Ovary (tissue), 3 donors: ENCODE results near the gene CEP164.

Experiments
- CTCF ChIP-seq, 3 donors: fragments of 450-650 bp in 2 of 3; fragments of 200-600 bp in 1 of 3; IDR thresholded peaks; one replicate each; pipeline versions ENCODE4 v1.5.1 to v1.8.0; 2016 to 2022; ENCODE audit warnings: antibody characterized with exemption in 3 of 3, mild to moderate bottlenecking in 1 of 3
- POLR2A ChIP-seq: fragments of 450-650 bp; IDR thresholded peaks from one replicate; pipeline ENCODE4 v1.6.1; 2017; ENCODE audit warnings: antibody characterized with exemption, mild to moderate bottlenecking, moderate library complexity
- donor health status: DM: no; HTN: no; CAD: no.

- TF ChIP-seq POLR2A, result no peak
- TF ChIP-seq CTCF (IDR thresholded peaks at IDR 0.05), result no peak
Measured at GRCh38 chr11:117318738-117319137, 8.9 kb upstream of the CEP164 start.
